NCI-H1092 treated with DMSO at 0.1 percent for 48 hours (cell line): Measurements from ENCODE around the gene DNAH12.
"Not testable (repeated sequence)": the region's sequence is repeated elsewhere in the genome, so short reads cannot be mapped to it uniquely, and the experiment has no call there.

Experiments
- DNase-seq: peaks from one replicate; lab custom pipeline; 2025; lab: John Stamatoyannopoulos, UW

Gene DNAH12

GRCh38 chr3:57402675-57403074, 141.5 kb downstream of the DNAH12 start:
- DNase-seq: no peak

- DNase-seq: peak; percentile 2
Observed at GRCh38 chr3:57397175-57398026, 146.7 kb downstream of the DNAH12 start.

- no peak for DNase-seq
Observed at GRCh38 chr3:57393977-57394376, 150.2 kb downstream of the DNAH12 start.

- DNase-seq: no peak
Observed at GRCh38 chr3:57391767-57392166, 152.4 kb downstream of the DNAH12 start.

GRCh38 chr3:57389271-57389670, 154.9 kb downstream of the DNAH12 start:
- no peak for DNase-seq

- no peak for DNase-seq
Observed at GRCh38 chr3:57386307-57386706, 157.8 kb downstream of the DNAH12 start.

- no peak for DNase-seq
Observed at GRCh38 chr3:57385498-57385897, 158.6 kb downstream of the DNAH12 start.

- DNase-seq: no peak
Observed at GRCh38 chr3:57383838-57384237, 160.3 kb downstream of the DNAH12 start.

- no peak for DNase-seq
Observed at GRCh38 chr3:57383406-57383805, 160.7 kb downstream of the DNAH12 start.

- DNase-seq: no peak
Observed at GRCh38 chr3:57382933-57383332, 161.2 kb downstream of the DNAH12 start.

GRCh38 chr3:57370341-57370740, 173.8 kb downstream of the DNAH12 start:
- no peak for DNase-seq

GRCh38 chr3:57365089-57365488, 179.1 kb downstream of the DNAH12 start:
- not testable (repeated sequence) for DNase-seq

- not testable (repeated sequence) for DNase-seq
Observed at GRCh38 chr3:57356275-57356674, 187.9 kb downstream of the DNAH12 start.

- DNase-seq: no peak
Observed at GRCh38 chr3:57354768-57355167, 189.4 kb downstream of the DNAH12 start.

GRCh38 chr3:57350271-57350670, 193.9 kb downstream of the DNAH12 start:
- no peak for DNase-seq

- DNase-seq: not testable (repeated sequence)
Observed at GRCh38 chr3:57339071-57339642, 205.0 kb downstream of the DNAH12 start.

- DNase-seq: not testable (repeated sequence)
Observed at GRCh38 chr3:57338272-57339070, 205.7 kb downstream of the DNAH12 start.

GRCh38 chr3:57335283-57335938, 208.7 kb downstream of the DNAH12 start:
- no peak for DNase-seq

- DNase-seq: no peak
Observed at GRCh38 chr3:57331078-57331610, 213.0 kb downstream of the DNAH12 start.

- not testable (repeated sequence) for DNase-seq
Observed at GRCh38 chr3:57326498-57326897, 217.6 kb downstream of the DNAH12 start.

GRCh38 chr3:57314204-57314603, 229.9 kb downstream of the DNAH12 start:
- DNase-seq: no peak
